ENCODE results near the gene PLAAT4. TPM values are rescaled to one million over a fixed set of nuclear protein-coding genes. Genes with fewer than 3 reads are reported as not detected.
"Not testable (repeated sequence)": the region's sequence is repeated elsewhere in the genome, so short reads cannot be mapped to it uniquely, and the experiment has no call there.

The PLAAT4 gene
- total RNA-seq, 1 experiment from 2014 or later: 0.11 TPM

DNA sequence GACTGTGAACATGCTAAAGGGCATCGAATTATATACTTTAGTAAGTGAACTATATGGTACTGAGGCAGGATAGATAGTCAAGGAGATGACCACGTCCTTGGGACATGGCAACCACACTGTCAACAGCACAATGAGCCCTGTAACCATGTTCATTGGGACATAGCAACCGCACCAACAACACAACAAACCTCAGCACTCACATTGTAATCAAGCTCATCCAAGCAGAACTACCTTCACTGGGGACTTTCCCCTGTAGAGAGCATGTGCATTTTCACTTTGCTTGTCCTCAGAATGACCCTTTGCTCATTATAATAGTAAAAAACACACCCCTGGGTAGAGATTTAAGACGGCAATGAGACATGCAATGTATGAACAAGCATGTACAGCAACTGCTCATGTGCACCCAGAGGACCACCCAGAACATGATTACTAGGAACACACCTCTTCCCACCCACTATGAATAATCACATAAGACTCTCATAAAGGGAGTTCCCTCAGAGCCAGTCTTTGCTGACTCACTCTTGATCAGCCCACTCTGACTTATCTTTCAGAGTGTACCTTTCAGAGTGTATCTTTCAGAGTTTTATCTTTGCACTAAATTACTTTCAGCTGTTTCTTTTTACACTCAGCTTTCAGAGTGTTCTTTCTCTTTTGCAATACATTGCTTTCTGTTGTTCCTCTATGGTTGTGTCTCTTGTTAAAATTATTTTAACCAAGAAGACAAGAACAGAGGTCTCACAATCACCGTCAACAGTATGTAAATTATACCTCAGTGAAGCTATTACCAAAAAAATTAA is 30.6 kb downstream of the PLAAT4 start:
- DNase-seq (ENCODE audit: low read depth): peak; percentile 85

DNA sequence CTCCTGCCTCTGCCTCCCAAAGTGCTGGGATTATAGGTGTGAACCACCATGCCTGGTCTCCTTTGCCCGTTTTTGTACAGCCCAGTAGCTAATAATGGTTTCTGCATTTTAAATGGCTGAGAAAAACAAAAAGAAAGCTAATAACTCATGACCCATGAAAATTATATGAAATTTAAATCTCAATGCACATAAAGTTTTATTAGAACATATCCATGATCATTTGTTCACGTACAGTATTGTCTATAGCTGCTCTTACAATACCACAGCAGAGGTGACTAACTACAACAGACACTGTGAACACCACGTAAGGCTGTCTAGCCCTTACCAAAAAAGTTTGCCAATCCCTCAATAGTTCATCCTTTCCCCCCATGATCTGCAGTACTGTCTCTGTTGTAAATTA is 33.0 kb downstream of the PLAAT4 start:
- DNase-seq (ENCODE audit: low read depth): no peak

DNA sequence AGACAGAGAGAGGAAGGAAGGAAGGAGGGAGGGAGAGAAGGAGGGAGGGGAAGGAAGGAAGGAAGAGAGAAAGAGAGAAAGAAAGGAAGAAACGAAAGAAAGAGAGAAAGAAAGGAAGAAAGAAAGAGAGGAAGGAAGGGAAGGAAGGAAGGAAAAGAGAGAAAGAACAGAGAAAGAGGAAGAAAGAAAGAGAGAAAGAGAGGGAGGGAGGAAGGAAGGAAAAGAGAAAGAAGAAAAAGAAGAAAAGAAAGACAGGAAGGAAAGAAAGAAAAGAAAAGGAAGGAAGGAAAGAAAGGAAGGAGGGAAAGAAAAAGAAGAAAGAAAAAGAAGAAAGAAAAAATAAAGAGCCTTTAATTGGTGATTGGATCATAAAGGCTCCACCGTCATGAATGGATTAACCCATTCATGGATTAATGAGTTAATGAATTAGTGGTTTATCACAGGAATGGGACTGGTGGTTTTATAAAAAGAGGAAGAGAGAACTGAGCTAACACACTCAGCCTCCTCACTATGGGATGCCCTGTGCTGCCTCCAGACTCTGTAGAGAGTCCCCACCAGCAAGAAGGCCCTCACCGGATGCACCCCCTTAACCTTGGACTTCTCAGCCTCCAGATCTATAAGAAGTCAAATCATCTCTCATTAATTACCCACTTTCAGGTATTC is 35.5 kb downstream of the PLAAT4 start:
- no peak for DNase-seq (ENCODE audit: low read depth)

DNA sequence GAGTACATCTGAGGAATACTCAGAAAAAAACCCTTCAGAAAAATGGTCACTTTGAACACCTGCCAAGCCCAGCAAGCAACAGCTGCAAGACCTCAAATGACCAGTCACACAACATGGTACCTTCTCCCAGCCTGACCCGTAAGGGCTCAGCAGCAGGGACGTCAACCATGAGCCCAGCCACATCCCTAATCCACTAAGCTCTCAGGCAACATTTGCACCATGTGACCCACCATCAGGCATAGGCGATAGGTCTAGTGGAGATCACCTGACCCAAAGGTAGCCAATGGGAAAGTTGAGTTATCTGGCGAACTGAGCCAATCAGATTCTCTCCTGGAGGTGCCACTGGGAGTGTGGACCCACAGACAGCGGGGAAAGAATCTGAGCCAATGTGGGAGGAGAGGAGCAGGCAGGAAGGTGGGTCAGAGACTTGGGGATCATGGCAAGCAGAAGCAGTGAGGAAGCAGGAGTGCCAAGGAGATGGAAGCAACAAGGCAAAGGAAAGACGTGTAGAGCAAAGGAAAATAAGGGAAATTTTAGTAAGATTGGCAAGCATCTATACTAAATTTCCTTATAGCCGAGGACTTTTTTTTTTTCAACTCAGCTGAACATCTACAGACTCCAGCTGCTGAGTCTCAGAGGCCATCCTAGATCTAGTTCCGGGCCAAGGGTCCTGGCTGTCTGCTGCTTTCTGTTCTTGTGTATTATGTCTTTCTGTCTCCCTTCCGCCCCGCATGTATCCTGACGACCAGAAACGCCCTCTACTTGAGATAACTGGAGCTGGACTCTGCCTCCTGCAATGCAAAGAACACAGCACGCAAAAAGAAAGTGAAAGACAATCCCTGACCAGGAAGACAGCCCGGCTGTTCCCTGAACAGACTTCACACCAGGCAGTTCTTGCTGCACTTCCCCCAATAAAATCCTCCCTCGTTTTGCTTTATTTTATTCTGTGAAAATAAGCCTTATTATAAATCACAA is 37.6 kb downstream of the PLAAT4 start:
- DNase-seq (ENCODE audit: low read depth): peak; percentile 63

DNA sequence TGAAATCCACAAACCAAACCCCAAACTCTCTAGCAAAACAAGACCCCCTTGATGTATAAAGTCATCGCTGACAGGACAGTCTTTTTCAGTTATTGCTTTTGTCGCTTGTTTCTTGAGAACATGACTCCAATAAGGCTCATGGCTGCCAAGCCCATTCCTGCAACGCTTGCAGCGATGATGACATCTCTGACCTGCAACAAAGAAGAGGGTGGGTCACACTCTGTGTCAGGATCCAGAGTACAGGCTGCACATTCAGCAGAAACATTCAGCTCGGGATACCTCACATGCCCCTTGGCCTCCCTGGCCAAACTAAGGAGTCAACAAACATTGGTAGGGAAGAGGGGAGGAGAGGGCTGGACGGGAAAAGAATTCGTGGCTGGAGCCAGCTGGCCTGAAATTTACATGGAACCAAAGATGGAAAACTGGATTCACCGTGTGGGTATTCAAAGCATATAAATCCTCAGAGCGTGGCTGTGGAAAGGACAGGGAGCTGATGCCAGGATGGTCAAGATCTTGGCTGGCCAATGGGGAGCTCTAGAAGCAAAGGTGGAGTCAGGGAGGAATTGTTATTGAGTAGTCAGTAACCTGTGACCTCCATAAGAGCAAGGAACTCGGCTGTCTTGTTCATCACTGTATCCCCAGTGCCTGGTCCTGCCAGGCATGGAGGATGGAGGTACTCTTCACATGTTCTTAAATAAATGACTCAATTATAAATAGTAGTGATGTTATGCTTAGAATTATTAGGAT is 38.4 kb downstream of the PLAAT4 start:
- DNase-seq (ENCODE audit: low read depth): no peak

DNA sequence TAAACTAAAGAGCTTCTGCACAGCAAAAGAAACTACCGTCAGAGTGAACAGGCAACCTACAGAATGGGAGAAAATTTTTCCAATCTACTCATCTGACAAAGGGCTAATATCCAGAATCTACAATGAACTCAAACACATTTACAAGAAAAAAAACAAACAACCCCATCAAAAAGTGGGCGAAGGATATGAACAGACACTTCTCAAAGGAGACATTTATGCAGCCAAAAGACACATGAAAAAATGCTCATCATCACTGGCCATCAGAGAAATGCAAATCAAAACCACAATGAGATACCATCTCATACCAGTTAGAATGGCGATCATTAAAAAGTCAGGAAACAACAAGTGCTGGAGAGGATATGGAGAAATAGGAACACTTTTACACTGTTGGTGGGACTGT is 42.3 kb downstream of the PLAAT4 start:
- not testable (repeated sequence) for DNase-seq (ENCODE audit: low read depth)

DNA sequence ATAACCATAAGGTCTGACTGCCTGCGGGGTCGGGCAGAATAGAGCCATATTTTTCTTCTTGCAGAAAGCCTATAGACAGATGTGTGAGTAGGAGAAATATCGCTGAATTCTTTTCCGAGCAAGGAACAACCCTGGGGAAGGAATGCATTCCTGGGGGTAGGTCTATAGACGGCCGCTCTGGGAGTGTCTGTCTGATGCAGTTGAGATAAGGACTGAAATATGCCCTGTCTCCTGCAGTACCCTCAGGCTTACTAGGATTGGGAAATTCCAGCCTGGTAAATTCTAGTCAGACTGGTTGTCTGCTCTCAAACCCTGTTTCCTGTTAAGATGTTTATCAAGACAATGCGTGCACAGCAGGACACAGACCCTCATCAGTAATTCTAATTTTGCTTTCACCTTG is 44.6 kb downstream of the PLAAT4 start:
- DNase-seq (ENCODE audit: low read depth): not testable (repeated sequence)

DNA sequence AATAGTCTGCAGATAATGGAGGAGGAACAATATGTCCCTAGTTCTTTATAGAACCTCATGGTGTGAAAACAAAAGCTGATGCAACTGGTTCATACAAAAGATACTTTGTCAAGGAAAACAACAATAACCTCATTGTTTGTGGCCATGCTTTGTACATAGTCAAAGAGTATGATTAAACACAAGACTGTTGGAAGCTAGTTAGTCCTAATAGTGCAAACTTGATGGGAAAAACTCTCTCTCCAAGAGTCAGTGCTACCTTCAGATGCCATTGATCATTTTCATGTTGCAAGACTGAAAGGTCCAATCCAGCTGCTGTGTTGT is 46.7 kb downstream of the PLAAT4 start:
- peak; percentile 11 for DNase-seq (ENCODE audit: low read depth)

DNA sequence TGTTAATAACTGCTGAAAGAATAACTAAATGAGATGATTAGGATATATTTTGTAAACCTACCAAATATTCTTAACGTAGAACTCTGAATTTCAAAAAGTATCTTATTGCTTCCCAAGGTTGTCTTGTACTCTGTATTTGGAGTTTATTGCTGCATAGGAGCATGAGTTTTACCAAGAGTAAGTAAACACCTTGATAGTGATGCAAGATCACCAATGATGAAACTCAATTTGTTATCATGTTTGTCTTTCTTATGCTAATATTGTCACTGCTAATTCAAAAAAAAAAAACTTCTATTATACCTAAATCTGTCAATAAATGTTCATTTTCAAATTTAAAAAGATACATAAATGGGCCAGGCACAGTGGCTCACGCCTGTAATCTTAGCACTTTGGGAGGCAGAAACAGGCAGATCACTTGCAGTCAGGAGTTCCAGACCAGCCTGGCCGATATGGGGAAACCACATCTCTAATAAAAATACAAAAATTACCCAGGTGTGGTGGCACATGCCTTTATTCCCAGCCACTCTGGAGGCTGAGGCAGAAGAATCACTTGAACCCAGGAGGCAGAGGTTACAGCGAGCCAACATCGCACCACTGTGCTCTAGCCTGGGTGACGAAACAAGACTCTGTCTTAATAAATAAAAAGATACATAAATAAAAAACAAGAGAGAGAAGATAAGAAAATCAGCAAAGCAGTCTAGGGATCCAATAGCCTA is 50.0 kb downstream of the PLAAT4 start:
- no peak for DNase-seq (ENCODE audit: low read depth)

DNA sequence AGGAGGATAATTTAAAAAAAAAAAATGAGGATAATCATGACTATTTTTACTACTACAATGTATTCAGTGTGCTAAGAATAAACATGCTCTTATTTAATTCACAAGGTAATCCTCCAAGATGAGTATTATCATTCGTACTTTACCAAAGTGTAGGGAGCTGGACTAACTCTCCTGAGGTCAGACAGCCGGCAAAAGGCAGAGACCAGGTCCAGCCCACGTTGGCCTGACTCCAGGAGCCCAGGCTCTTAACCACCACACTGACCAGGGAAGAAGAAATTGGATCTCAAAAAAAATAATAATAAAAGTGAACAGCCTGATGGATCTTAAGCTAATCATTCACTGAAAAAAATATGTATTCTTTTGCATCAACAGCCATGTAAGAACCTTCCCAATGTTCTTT is 52.4 kb downstream of the PLAAT4 start:
- DNase-seq (ENCODE audit: low read depth): no peak

DNA sequence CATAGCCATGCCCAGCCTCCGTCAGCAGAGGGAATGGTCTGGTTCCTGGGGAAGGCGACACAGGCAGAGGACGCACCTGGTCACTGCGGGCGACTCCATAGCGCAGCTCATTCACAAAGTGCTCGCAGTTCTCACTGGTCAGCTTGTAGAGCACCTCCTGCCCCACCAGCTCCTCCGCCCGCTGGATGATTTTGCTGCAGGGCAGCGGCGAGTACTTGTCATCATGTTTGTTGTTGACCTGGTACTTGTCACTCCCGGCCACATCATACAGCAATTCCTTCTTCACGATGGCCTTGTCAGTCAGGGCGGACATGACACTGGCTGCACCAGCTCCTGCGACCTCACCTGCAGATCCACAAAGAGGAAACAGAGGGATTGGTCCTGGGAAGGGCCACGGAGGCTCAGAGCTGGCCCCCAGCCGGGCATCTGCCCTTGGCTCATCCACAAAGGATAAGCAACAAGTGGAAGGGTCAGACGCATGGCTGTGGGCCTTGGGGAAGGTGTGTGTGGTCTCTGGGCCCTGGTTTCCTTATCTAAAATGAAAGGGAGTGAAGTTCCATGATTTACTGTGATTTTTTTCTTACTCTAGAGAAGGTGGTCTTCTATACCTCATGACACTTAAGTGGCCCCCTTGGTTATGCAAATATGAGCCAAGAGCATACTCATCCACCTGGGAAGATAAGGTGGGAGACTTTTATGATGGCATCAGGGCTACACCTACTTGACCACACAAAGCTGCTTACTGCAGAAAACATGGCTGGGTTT is 53.6 kb downstream of the PLAAT4 start:
- DNase-seq (ENCODE audit: low read depth): no peak

DNA sequence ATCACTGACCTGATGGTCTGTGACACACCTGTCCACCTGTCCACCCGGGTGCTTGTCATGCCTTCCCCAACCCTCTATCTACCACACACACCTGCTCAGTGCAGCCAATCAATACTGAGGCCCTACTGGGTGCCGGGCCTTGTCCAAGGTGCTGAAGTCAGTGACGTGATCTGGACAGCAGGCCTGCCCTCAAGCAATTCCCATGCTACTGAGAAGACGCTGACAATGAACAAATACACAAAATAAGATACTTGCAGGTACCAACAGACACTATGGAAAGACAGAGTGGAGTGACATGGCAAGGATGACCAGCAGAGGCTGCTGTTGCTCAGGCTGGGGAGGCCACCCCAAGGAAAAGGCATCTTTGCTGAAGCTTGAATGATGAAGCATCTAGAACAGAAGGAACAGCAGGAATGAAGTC is 56.4 kb downstream of the PLAAT4 start:
- peak; percentile 29 for DNase-seq (ENCODE audit: low read depth)

DNA sequence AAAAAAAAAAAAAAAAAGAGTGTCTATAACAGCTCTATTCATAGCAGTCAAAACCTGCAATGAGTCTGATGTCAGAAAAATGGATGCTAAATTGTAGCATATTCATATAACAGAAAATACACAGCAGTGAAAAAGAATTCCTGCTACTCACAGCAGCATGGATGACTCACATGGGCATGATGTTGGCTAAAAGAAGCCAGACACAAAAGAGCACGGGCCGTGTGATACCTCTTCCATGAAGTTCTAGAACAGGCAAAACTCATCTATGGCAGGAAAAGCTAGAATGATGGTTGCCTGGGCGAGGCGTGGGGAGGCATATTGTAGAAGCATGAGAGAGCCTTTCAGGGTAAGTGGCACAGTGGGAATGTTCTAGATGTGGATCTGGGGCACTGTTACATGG is 58.7 kb downstream of the PLAAT4 start:
- no peak for DNase-seq (ENCODE audit: low read depth)

Other genes with a start within 250 kb of the PLAAT4 start
- gene SLC22A9, start 167.0 kb upstream of the PLAAT4 start, total RNA-seq (2014; rRNA removed; shearing (Covaris generic)): not detected in 2 replicates
- gene PLAAT5, start 45.6 kb upstream of the PLAAT4 start, total RNA-seq (2014; rRNA removed; shearing (Covaris generic)): not detected in 2 replicates
- gene LGALS12, start 30.7 kb upstream of the PLAAT4 start, total RNA-seq (2014; rRNA removed; shearing (Covaris generic)): not detected in 2 replicates
- gene PLAAT2, start 26.6 kb downstream of the PLAAT4 start, total RNA-seq (2014; rRNA removed; shearing (Covaris generic)): not detected in 2 replicates
- gene PLAAT3, start 77.6 kb downstream of the PLAAT4 start, total RNA-seq (2014; rRNA removed; shearing (Covaris generic)): 27.8 and 28.6 TPM in 2 replicates
- 17.6 and 21.1 TPM in 2 replicates for gene ATL3, start 134.6 kb downstream of the PLAAT4 start, total RNA-seq (2014; rRNA removed; shearing (Covaris generic))
- 37.1 and 53.6 TPM in 2 replicates for gene RTN3, start 144.7 kb downstream of the PLAAT4 start, total RNA-seq (2014; rRNA removed; shearing (Covaris generic))
- gene ZFTA, start 232.0 kb downstream of the PLAAT4 start, total RNA-seq (2014; rRNA removed; shearing (Covaris generic)): 14.9 and 18.6 TPM in 2 replicates